Activated naive CD8-positive, alpha-beta T cell treated with anti-CD3 and anti-CD28 coated beads, Interleukin-2, amount 50 U/mL, for 24 hours (primary cell): Measurements from ENCODE around the gene LMCD1.

ENCODE experiments used
- ATAC-seq: fragments of 150-1000 bp; cut with Tn5 transposase; one replicate; pipeline ENCODE4 v1.10.0; 2021
- DNase-seq: peaks from one replicate; pipeline ENCODE4 v3.0.0; 2021
- H3K27ac Mint-ChIP-seq: one replicate; pipeline ENCODE4 v1.8.0; 2021; ENCODE audit warnings: mild to moderate bottlenecking, mixed read lengths
- H3K27me3 Mint-ChIP-seq: one replicate; pipeline ENCODE4 v1.8.0; 2021; ENCODE audit warnings: mixed read lengths
- H3K36me3 Mint-ChIP-seq: one replicate; pipeline ENCODE4 v1.8.0; 2021; ENCODE audit warnings: low read depth, mixed read lengths
- H3K4me1 Mint-ChIP-seq: one replicate; pipeline ENCODE4 v1.8.0; 2021; ENCODE audit warnings: mixed read lengths
- H3K4me3 Mint-ChIP-seq: one replicate; pipeline ENCODE4 v1.8.0; 2021; ENCODE audit warnings: mild to moderate bottlenecking, moderate library complexity, mixed read lengths
- H3K9me3 Mint-ChIP-seq: one replicate; pipeline ENCODE4 v1.8.0; 2021; ENCODE audit warnings: mixed read lengths

The LMCD1 gene

DNA sequence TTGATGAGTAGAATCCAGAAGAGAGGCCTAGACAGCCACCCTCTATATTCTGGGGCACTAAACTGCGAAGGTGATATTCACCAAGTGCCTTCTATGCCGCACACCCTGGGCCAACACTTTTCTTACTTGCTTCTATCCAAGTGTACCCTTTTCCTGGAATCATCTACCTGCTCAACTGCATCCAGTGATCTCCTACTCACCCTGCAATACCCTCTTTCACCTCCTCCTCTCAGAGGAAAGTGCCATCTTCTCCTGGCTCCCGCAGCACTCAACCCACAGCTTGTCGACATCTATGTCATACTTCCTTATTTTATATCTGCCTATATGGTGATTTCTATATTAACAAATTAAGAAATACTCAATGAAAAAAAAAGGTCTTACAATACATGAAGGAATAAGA lies 28.6 kb upstream of the LMCD1 start:
- no peaks in the 10 kb centered on the region for H3K36me3 Mint-ChIP-seq
- no peaks in the 10 kb centered on the region for H3K4me1 Mint-ChIP-seq
- DNase-seq (no peak), ATAC-seq (no peak)
- peaks cover 6% of the 10 kb centered on the region for H3K27me3 Mint-ChIP-seq
- no peak overlapping the region for H3K27ac Mint-ChIP-seq
- no peak overlapping the region for H3K4me3 Mint-ChIP-seq
- H3K9me3 Mint-ChIP-seq = no peaks in the 10 kb centered on the region

DNA sequence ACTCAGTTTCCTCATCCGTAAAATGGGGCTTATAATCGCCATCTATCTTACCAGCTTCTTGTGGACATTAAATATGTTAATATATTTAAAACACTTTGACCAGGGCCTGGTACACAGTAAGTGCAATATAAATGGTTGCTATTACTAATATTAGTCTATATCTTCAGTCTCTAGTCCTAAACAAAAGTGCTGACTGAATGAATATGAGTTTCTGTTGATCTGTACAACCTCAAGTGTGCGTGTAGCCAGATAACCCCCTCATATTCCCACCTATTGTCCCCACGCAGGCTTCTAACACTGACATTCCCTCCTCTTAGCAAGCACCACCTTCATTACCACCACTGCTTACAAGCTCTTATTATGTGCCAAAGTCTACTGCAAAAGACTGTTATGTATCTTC lies 27.6 kb upstream of the LMCD1 start:
- H3K4me1 Mint-ChIP-seq = no peaks in the 10 kb centered on the region

DNA sequence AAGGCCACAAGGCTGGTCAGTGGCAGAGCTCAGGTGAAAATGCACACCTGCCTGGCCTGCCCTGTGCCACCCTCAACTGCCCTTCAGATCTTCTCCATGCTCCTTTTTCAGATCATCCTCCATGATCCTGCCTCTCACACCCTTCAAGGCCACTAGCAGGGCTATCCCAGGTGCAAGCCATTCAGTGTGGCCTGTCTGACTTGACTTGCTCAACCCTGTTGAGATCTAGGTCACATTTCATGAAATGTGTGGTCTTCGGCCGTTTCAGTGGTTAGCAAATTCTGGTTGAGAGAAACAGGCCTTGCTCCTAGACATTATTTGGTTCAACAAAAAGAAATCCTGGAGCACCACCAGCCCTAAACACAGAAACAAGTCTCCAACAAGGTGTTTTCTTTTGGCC lies 26.6 kb upstream of the LMCD1 start:
- Mint-ChIP-seq H3K9me3 (no peaks in the 10 kb centered on the region), H3K27ac (no peak overlapping the region), H3K4me3 (no peak overlapping the region), H3K36me3 (no peaks in the 10 kb centered on the region), H3K4me1 (no peaks in the 10 kb centered on the region), H3K27me3 (peaks cover 4% of the 10 kb centered on the region)
- no peak for ATAC-seq
- no peak for DNase-seq

More for the DNA sequence above, 27.6 kb upstream of the LMCD1 start:
- no peak overlapping the region for H3K27ac Mint-ChIP-seq
- H3K4me3 Mint-ChIP-seq = no peak overlapping the region
- peaks cover 4% of the 10 kb centered on the region for H3K27me3 Mint-ChIP-seq
- DNase-seq (no peak), ATAC-seq (no peak)
- no peaks in the 10 kb centered on the region for H3K9me3 Mint-ChIP-seq
- H3K36me3 Mint-ChIP-seq = no peaks in the 10 kb centered on the region

DNA sequence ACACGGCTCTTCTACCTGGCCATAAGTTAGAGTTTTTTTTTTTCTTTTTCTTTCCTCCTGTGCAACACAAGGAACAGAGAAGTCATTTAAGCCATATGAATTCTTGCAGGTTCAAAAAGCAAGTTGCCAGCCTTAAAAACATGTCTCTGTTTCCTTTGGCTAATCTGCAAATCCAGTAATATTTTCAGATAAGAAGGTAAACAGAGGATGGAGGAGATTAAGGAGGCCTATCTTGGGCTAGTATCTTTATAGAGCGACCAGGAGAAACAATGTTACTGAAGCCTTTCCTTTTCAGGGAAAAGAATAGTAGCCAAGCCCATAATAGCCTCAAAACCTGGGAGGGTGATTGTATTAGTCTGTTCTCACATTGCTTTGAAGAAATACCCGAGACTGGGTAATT lies 20.9 kb upstream of the LMCD1 start:
- Mint-ChIP-seq H3K9me3 (no peaks in the 10 kb centered on the region), H3K4me1 (no peaks in the 10 kb centered on the region), H3K27me3 (peaks cover 1% of the 10 kb centered on the region), H3K36me3 (no peaks in the 10 kb centered on the region), H3K4me3 (no peak overlapping the region), H3K27ac (no peak overlapping the region)
- no peak for DNase-seq
- no peak for ATAC-seq

DNA sequence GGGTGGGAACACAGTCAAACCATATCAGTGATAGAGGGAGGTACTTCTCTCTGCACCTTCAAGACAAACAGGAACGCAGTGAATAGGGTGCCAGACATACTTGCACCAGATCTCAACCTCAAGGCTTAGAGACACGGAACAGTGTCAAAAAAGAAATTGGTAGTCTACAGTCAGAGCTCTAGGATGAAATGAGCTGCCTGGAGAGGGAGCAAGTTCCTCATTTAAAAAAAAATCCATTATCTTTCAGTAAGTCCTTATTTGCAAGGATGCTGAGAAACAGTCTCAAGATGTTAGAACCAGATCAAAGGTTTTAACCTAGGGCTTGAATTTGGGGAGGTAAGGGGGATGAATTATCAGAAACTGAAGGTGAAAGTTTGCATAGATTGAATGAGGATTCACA lies 20.2 kb upstream of the LMCD1 start:
- Mint-ChIP-seq H3K36me3 (no peaks in the 10 kb centered on the region), H3K4me3 (no peak overlapping the region), H3K4me1 (no peaks in the 10 kb centered on the region), H3K27me3 (no peaks in the 10 kb centered on the region), H3K9me3 (no peaks in the 10 kb centered on the region), H3K27ac (no peak overlapping the region)
- ATAC-seq (no peak), DNase-seq (no peak)

DNA sequence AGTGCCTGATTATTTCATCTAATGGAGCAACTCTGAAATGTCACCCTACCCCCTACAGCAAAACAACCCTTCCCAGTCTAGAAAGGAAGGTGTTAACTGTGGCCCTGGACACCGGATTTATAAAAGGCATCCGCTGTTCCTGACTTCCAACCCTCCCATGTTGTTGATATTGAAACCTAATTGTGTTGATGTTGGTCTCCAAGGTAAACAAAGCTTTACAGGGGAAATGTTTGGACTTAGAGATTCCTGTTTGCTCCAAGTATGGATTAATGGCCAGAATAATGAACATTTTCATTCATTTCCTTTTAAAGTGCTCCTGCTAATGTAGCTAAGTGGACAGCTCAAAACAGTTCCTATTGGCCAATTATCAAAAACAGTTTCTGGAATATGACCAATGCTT lies 19.4 kb upstream of the LMCD1 start:
- no peaks in the 10 kb centered on the region for H3K36me3 Mint-ChIP-seq
- DNase-seq = no peak
- no peaks in the 10 kb centered on the region for H3K9me3 Mint-ChIP-seq
- H3K4me3 Mint-ChIP-seq = no peak overlapping the region
- H3K27me3 Mint-ChIP-seq = no peaks in the 10 kb centered on the region
- ATAC-seq = no peak
- H3K4me1 Mint-ChIP-seq = no peaks in the 10 kb centered on the region
- no peak overlapping the region for H3K27ac Mint-ChIP-seq

DNA sequence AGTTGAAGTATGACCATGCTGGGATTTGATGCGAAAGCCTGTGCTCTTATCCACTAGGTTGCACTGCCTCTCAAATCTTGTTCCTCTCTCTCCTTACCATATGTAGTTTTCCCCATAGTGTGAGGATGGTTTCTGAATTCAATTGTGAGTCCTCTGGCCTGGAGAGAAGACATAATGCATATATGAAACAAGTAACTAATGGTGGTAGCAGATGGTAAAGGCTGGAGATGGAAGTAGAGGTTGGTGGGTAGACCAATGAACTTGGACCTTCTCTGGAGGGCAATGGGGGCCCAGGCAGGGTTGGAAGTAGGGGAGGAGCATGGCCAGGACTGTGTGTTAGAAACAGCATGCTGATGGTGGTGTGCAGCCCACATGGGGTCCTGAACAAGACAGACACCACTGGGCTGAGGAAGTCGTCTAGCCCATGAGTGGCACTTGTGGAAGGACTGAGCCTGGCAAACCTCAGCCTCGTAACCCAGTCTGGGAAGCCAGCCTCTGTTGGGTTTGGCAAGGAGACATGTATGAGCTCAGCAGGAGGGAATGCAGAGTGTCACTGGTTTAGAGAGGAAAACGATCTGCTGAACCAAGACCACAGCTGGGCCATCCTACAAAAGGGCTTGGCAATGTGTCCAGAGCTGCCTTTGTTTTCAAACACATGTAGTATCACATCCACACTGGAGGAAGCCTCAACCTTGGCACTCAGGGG lies 18.5 kb upstream of the LMCD1 start:
- no peaks in the 10 kb centered on the region for H3K9me3 Mint-ChIP-seq
- no peaks in the 10 kb centered on the region for H3K36me3 Mint-ChIP-seq
- no peak overlapping the region for H3K27ac Mint-ChIP-seq
- DNase-seq (no peak), ATAC-seq (no peak)
- H3K4me3 Mint-ChIP-seq = no peak overlapping the region
- H3K4me1 Mint-ChIP-seq = no peaks in the 10 kb centered on the region
- H3K27me3 Mint-ChIP-seq = no peaks in the 10 kb centered on the region

DNA sequence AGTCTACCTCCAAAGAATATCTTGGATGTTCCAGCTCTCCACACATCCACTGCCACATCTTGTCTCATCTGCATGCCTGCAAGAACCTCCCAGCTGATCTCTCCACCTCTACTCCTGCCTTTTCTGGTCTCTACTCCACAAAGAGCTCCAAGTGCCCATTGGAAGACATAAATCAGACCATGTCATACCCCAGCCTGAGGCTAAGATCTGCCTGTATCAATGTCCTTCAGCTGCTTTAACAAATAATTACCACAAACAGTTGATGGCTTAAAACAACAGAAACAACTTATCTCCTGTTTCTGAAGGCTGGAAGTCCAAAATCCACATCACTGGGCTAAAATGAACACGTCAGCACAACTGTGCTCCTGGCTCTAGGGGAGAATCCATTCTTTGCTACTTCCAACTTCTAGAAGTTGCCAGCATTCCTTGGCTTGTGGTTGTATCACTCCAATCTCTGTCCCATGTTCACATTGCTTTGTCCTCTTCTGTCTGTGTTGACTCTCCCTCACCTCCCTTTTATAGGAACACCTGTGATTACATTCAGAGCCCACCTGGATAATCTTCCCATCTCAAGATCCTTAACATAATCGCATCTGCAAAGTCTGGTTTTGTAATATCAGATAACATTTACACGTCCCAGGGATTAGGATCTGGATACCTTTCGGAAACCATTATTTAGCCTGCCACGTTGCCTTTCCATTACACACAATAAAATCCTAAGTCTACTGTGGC lies 17.0 kb upstream of the LMCD1 start:
- ATAC-seq (no peak), DNase-seq (no peak)

DNA sequence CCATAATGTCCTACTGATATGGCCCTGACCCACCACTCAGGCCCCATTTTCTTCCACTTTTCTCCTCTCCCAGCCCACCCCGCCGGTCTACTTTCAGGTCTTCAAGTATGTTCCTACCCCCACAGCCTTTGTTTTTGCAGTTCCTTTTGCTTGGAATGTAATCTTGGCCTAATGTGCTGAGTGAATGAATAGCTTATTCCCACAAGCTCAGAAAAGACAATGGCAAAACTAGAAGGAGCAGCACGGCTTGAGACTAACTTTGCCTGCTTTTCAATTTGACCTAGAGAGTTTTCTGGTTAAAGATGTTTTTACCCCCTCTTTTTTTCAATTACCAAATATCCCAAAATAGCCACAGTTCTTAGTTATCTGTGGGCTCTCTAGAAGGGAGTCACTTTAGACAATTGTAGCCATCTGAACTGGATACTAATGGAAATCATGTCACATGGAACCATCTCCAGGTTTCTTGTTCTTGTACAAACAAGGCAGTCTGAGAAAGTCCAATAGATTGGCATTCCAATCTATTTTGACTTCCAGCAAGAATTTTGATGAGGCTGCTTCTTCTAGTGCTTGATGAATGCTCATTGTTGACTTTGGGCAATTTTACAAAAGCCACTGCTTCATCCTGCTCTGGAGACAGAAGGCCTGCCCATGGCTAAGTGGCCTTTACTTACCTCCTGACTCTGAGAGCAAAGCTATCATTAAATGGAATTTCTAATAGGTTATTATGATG lies 16.3 kb upstream of the LMCD1 start:
- Mint-ChIP-seq H3K27ac (no peak overlapping the region), H3K4me3 (no peak overlapping the region), H3K9me3 (no peaks in the 10 kb centered on the region), H3K4me1 (no peaks in the 10 kb centered on the region), H3K27me3 (no peaks in the 10 kb centered on the region), H3K36me3 (no peaks in the 10 kb centered on the region)
- no peak for DNase-seq
- no peak for ATAC-seq

More for the DNA sequence above, 17.0 kb upstream of the LMCD1 start:
- Mint-ChIP-seq H3K9me3 (no peaks in the 10 kb centered on the region), H3K4me1 (no peaks in the 10 kb centered on the region), H3K27ac (no peak overlapping the region), H3K27me3 (no peaks in the 10 kb centered on the region), H3K4me3 (no peak overlapping the region), H3K36me3 (no peaks in the 10 kb centered on the region)

DNA sequence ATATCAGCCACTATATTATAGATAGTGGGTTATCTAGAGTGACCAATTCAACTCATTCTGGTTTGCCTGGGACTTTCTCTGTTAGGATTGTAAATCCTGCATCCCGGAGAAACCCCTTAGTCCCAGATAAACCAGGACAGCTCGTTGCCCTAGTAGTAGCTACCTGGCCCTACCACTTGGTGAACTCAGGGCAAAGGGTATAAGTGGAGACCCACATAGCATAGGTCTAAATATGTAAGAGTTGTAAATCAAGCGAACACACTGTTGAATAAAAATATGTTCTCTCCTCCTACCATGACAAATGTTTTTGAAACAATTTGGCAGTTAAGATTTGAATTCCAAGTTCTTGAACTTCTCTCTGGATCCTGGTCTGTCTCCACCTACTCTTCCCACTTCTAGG lies 15.7 kb upstream of the LMCD1 start:
- H3K4me3 Mint-ChIP-seq = no peak overlapping the region
- no peaks in the 10 kb centered on the region for H3K4me1 Mint-ChIP-seq
- H3K36me3 Mint-ChIP-seq = no peaks in the 10 kb centered on the region
- ATAC-seq (no peak), DNase-seq (no peak)
- H3K27me3 Mint-ChIP-seq = no peaks in the 10 kb centered on the region
- H3K27ac Mint-ChIP-seq = no peak overlapping the region
- H3K9me3 Mint-ChIP-seq = no peaks in the 10 kb centered on the region

DNA sequence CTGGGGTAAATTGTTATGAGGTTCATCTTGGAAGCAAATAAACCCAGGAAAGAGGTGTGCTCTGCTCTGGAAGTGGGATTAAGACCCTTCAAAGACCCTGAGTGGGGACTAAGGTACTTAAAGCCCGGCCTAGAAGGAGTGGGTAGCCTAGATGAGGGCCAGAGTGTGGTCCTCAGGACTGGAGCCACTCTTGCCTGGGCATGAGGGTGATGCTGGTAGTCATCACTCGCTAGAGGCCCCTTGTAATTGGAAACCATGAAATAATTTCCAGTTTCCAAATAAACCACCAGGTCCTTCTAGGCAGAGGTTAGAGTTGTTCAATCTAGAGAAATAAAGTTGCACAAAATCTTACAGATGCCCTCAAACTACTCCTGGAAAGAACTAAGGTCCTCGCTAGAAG lies 15.2 kb upstream of the LMCD1 start:
- ATAC-seq (no peak), DNase-seq (no peak)
- Mint-ChIP-seq H3K27me3 (no peaks in the 10 kb centered on the region), H3K36me3 (no peaks in the 10 kb centered on the region), H3K4me3 (no peak overlapping the region), H3K4me1 (no peaks in the 10 kb centered on the region), H3K27ac (no peak overlapping the region), H3K9me3 (no peaks in the 10 kb centered on the region)

DNA sequence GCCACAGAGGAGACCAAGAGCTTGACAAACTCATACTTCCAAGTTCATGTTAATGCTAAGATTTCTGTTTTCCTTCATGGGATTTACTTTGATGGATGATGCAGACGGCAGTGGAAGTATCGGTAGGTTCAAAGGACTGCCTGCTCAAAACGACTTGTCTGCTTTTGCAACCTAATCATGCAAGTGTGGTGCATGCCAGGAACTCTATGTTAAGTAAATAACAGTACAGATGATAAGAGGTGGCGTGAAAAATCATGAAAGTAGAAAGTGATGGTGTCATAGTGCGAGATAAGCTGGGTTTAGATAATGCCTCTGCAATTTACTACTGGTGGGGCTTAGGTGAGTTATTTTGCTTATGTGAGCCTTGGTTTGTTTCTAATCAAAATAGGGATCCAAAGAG lies 14.7 kb upstream of the LMCD1 start:
- DNase-seq (no peak), ATAC-seq (no peak)
- Mint-ChIP-seq H3K4me3 (no peak overlapping the region), H3K27ac (no peak overlapping the region), H3K36me3 (no peaks in the 10 kb centered on the region), H3K9me3 (no peaks in the 10 kb centered on the region), H3K4me1 (no peaks in the 10 kb centered on the region), H3K27me3 (peaks cover 2% of the 10 kb centered on the region)

DNA sequence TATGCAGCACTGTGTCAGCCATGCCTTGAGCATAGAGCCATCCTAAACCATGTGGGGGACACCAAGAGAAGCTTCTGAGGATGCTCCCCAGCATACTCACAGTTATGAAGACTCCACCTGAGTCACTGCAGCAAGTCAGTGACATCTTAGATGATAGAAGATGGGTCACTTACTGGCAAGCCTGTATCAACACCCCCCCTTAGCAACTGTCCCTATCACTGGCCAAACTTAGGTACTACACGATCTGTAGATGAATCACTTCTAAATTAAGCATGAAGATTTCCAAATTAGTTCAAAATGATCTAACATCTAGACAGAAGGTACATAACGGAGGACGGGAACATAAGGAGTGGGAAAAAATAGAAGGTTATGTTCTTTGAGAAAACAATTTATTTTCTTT lies 13.2 kb upstream of the LMCD1 start:
- Mint-ChIP-seq H3K27ac (no peak overlapping the region), H3K36me3 (no peaks in the 10 kb centered on the region), H3K4me3 (no peak overlapping the region), H3K27me3 (peaks cover 2% of the 10 kb centered on the region), H3K9me3 (no peaks in the 10 kb centered on the region), H3K4me1 (no peaks in the 10 kb centered on the region)
- ATAC-seq (no peak), DNase-seq (no peak)

DNA sequence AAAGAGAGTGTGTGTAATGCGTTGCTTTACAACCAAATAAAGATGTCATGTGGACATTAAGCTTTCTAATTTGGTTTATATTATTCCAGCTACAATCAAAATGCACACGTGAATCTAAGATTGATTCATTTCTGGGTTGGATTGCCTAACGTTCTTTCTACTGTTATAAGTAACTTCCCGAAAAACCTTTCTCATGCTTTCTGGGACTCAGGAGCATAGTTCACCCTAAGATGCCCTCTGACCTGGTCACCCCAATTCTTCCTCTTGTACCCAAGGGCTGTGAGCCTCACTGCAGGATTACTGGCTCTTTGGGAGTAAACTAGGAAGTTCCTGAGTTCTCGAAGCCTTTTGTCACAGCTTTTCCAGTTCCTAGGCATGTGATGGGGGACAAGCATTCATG lies 12.7 kb upstream of the LMCD1 start:
- DNase-seq (no peak), ATAC-seq (no peak)
- Mint-ChIP-seq H3K9me3 (no peaks in the 10 kb centered on the region), H3K27ac (no peak overlapping the region), H3K4me1 (no peaks in the 10 kb centered on the region), H3K27me3 (peaks cover 2% of the 10 kb centered on the region), H3K4me3 (no peak overlapping the region), H3K36me3 (no peaks in the 10 kb centered on the region)

DNA sequence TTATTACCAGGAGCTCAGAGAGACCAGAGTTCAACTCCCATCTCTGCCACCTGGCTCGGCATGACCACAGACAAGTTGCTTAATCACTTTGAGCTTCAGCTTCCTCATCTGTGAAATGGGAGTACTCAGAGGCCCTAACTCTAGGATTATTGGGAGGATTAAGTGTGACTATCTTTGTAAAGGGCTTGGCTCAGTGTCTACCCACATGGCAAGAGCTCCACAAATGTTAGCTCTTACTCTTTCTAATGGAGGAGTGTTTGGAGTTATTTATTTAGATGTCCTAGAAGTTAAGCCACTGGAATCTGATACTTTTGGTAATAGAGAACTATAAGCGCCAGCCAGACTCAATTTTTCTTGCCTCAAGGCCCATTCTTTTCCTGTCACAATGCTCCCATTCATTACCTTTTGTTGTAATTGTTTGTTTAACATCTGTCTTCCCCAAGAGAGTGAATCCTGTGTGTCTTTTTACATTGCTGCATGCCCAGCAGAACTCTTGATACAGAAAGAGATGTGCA lies 12.3 kb upstream of the LMCD1 start:
- no peak for ATAC-seq
- DNase-seq = no peak
- no peak overlapping the region for H3K27ac Mint-ChIP-seq
- no peaks in the 10 kb centered on the region for H3K4me1 Mint-ChIP-seq
- H3K36me3 Mint-ChIP-seq = no peaks in the 10 kb centered on the region
- no peak overlapping the region for H3K4me3 Mint-ChIP-seq
- peaks cover 2% of the 10 kb centered on the region for H3K27me3 Mint-ChIP-seq
- no peaks in the 10 kb centered on the region for H3K9me3 Mint-ChIP-seq
